22Rv1 (cell line): Measurements from ENCODE around the gene PIERCE2.

Experiments used
- ZFX ChIP-seq: fragments of 450-650 bp; IDR thresholded peaks from 2 replicates; pipeline ENCODE4 v1.6.1; 2017; ENCODE audit warnings: antibody characterized with exemption, borderline replicate concordance
- TF ChIP-seq, protein P1 (sequence below): fragments of 450-650 bp; IDR thresholded peaks from 2 replicates; pipeline ENCODE4 v1.5.1; 2017; ENCODE audit warnings: mild to moderate bottlenecking

DNA sequence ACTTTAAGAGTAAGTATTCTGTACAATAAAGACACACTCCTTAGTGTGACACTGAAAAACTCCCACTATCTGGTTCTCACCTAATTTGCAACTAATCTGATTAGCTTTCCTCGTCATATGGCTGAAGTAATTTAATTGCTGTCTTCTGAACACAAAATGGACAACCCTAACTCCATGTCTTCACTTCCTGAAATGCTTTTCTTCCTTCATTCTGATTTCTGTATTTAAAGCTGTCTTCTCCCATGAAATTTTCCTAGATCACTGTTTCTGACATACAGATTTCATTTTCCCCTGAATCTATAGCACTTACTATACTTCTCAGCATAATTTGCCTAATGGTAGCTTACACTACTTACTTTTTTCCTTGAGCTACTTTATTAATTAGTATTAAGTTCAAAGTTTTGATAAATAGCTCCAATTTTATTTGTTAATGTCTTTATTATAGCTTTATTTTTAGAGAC lies 6.5 kb upstream of the PIERCE2 start:
- TF ChIP-seq, protein P1, sequence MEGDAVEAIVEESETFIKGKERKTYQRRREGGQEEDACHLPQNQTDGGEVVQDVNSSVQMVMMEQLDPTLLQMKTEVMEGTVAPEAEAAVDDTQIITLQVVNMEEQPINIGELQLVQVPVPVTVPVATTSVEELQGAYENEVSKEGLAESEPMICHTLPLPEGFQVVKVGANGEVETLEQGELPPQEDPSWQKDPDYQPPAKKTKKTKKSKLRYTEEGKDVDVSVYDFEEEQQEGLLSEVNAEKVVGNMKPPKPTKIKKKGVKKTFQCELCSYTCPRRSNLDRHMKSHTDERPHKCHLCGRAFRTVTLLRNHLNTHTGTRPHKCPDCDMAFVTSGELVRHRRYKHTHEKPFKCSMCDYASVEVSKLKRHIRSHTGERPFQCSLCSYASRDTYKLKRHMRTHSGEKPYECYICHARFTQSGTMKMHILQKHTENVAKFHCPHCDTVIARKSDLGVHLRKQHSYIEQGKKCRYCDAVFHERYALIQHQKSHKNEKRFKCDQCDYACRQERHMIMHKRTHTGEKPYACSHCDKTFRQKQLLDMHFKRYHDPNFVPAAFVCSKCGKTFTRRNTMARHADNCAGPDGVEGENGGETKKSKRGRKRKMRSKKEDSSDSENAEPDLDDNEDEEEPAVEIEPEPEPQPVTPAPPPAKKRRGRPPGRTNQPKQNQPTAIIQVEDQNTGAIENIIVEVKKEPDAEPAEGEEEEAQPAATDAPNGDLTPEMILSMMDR, result no peak
- TF ChIP-seq ZFX, result no peak
